NCI-H446 (cell line): ENCODE data around the gene FAM120C.

Source experiments
- DNase-seq, 2 experiments: peaks; one replicate each; lab custom pipeline; 2025; lab: John Stamatoyannopoulos, UW

FAM120C gene

GRCh38 chrX:54157561-54157960, 25.5 kb downstream of the FAM120C start:
- no peak for DNase-seq

GRCh38 chrX:54134269-54134668, 48.8 kb downstream of the FAM120C start:
- DNase-seq: no peak

- DNase-seq: no peak
Observed at GRCh38 chrX:54116391-54116790, 66.7 kb downstream of the FAM120C start.

GRCh38 chrX:54093571-54093970, 89.5 kb downstream of the FAM120C start:
- no peak for DNase-seq

- DNase-seq: no peak
Observed at GRCh38 chrX:54093159-54093558, 89.9 kb downstream of the FAM120C start.

- DNase-seq: no peak
Observed at GRCh38 chrX:54090880-54091279, 92.2 kb downstream of the FAM120C start.

- no peak for DNase-seq
Observed at GRCh38 chrX:54089191-54089590, 93.9 kb downstream of the FAM120C start.

GRCh38 chrX:54087661-54088060, 95.4 kb downstream of the FAM120C start:
- no peak for DNase-seq

- DNase-seq: no peak
Observed at GRCh38 chrX:54085666-54086065, 97.4 kb downstream of the FAM120C start.

GRCh38 chrX:54076903-54077302, 106.2 kb downstream of the FAM120C start:
- DNase-seq: no peak

- no peak for DNase-seq
Observed at GRCh38 chrX:54074826-54075225, 108.2 kb downstream of the FAM120C start.

GRCh38 chrX:54067766-54068165, 115.3 kb downstream of the FAM120C start:
- DNase-seq: no peak

GRCh38 chrX:54066841-54067240, 116.2 kb downstream of the FAM120C start:
- DNase-seq: no peak

GRCh38 chrX:54064564-54064963, 118.5 kb downstream of the FAM120C start:
- DNase-seq: no peak

- DNase-seq: no peak
Observed at GRCh38 chrX:54063361-54063760, 119.7 kb downstream of the FAM120C start.

GRCh38 chrX:54049801-54050200, 133.3 kb downstream of the FAM120C start:
- no peak for DNase-seq

GRCh38 chrX:54048412-54048811, 134.6 kb downstream of the FAM120C start:
- DNase-seq: no peak

- no peak for DNase-seq
Observed at GRCh38 chrX:54045563-54046228, 137.4 kb downstream of the FAM120C start.

GRCh38 chrX:54044877-54045338, 138.1 kb downstream of the FAM120C start:
- DNase-seq: no peak

GRCh38 chrX:54044126-54044876, 138.8 kb downstream of the FAM120C start, which contains the start of gene PHF8:
Gene PHF8 (minus strand): TSS chrX:54044473. CDS start chrX:54042728, 1,745 bp downstream.
- DNase-seq: peak; percentile 86 to 95

GRCh38 chrX:54043541-54044125, 139.4 kb downstream of the FAM120C start:
- peak; percentile 9 to 51 for DNase-seq

GRCh38 chrX:54043056-54043455, 140.0 kb downstream of the FAM120C start:
- DNase-seq: no peak

- DNase-seq: peak in 1 of 2 experiments; percentile 11
Observed at GRCh38 chrX:54042609-54043021, 140.4 kb downstream of the FAM120C start.
